HEK293T (cell line): Measurements from ENCODE around the gene SPTBN5.

Experiments used
- CTCF ChIA-PET: fragments of 350-600 bp; formaldehyde crosslinking; extraction: SDS; loops from one replicate; lab custom pipeline; 2021; ENCODE audit warnings: antibody characterized with exemption, inconsistent platforms; lab: Yijun Ruan, JAX
- POLR2A ChIA-PET: fragments of 350-600 bp; formaldehyde crosslinking; extraction: SDS; loops from one replicate; lab custom pipeline; 2020; ENCODE audit warnings: antibody characterized with exemption, inconsistent platforms; lab: Yijun Ruan, JAX
- DNase-seq: peaks from one replicate; pipeline ENCODE4 v3.0.0; 2012; ENCODE audit warnings: mixed read lengths; ENCODE audit errors: extremely low spot score
- ARNT ChIP-seq: fragments of 450-650 bp; IDR thresholded peaks from 2 replicates; pipeline ENCODE4 v1.6.1; 2017; ENCODE audit warnings: mild to moderate bottlenecking
- BHLHE40 ChIP-seq: fragments of 450-650 bp; IDR thresholded peaks from 2 replicates; pipeline ENCODE4 v1.6.1; 2016; ENCODE audit warnings: mild to moderate bottlenecking, moderate library complexity, borderline replicate concordance
- CTBP1 ChIP-seq: fragments of 450-650 bp; IDR thresholded peaks from 2 replicates; pipeline ENCODE4 v1.6.1; 2016; ENCODE audit warnings: borderline replicate concordance
- ELF4 ChIP-seq: fragments of 450-650 bp; IDR thresholded peaks from 2 replicates; pipeline ENCODE4 v1.6.1; 2017; ENCODE audit warnings: antibody characterized with exemption
- FOXA1 ChIP-seq: fragments of 450-650 bp; IDR thresholded peaks from 2 replicates; pipeline ENCODE4 v1.6.1; 2016; ENCODE audit warnings: mild to moderate bottlenecking
- FOXK2 ChIP-seq: fragments of 450-650 bp; IDR thresholded peaks from 2 replicates; pipeline ENCODE4 v1.6.1; 2016; ENCODE audit warnings: mild to moderate bottlenecking
- FOXM1 ChIP-seq: fragments of 450-650 bp; IDR thresholded peaks from 2 replicates; pipeline ENCODE4 v1.6.1; 2017; ENCODE audit warnings: mild to moderate bottlenecking, borderline replicate concordance
- HDGF ChIP-seq: fragments of 450-650 bp; IDR thresholded peaks from 2 replicates; pipeline ENCODE4 v1.6.1; 2017; ENCODE audit warnings: antibody characterized with exemption, borderline replicate concordance
- L3MBTL2 ChIP-seq: fragments of 450-650 bp; conservative IDR thresholded peaks from 2 replicates; pipeline ENCODE4 v1.6.1; 2016; ENCODE audit warnings: mild to moderate bottlenecking
- LEF1 ChIP-seq: fragments of 450-650 bp; IDR thresholded peaks from 2 replicates; pipeline ENCODE4 v1.6.1; 2017; ENCODE audit warnings: mild to moderate bottlenecking, borderline replicate concordance
- NFRKB ChIP-seq: fragments of 450-650 bp; IDR thresholded peaks from 2 replicates; pipeline ENCODE4 v1.6.1; 2016; ENCODE audit warnings: mild to moderate bottlenecking, moderate library complexity
- SP1 ChIP-seq: fragments of 450-650 bp; IDR thresholded peaks from 2 replicates; pipeline ENCODE4 v1.6.1; 2017
- SUZ12 ChIP-seq: fragments of 450-650 bp; IDR thresholded peaks from 2 replicates; pipeline ENCODE4 v1.6.1; 2016; ENCODE audit warnings: mild to moderate bottlenecking
- TARDBP ChIP-seq: fragments of 450-650 bp; IDR thresholded peaks from 2 replicates; pipeline ENCODE4 v1.6.1; 2016
- ZNF384 ChIP-seq: fragments of 450-650 bp; IDR thresholded peaks from 2 replicates; pipeline ENCODE4 v1.6.1; 2016
- TF ChIP-seq, protein P1 (sequence below): fragments of 450-650 bp; IDR thresholded peaks from 2 replicates; pipeline ENCODE4 v1.6.1; 2016

Gene SPTBN5

DNA sequence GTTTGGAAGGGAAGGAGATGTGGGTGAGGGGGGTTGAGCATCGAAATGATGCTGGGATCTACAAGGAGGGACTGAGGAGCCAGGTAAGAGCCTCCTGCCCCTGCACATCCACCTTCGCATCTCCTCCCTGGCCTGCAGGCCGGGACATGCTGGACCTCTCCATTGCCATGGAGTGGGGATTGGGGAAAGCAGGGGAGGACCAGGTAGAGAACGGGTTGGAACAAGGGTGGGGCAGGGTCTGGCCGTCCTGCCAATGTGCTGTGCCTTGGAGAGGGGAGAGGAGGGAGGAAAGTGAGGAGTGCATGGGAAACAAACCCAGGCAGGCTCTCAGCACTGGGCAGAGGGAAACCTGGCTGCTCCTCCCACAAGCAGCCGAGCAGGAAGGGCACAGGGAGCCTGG lies 44.6 kb downstream of the SPTBN5 start:
- ChIA-PET POLR2A (no interaction called here), CTCF (no interaction called here)

DNA sequence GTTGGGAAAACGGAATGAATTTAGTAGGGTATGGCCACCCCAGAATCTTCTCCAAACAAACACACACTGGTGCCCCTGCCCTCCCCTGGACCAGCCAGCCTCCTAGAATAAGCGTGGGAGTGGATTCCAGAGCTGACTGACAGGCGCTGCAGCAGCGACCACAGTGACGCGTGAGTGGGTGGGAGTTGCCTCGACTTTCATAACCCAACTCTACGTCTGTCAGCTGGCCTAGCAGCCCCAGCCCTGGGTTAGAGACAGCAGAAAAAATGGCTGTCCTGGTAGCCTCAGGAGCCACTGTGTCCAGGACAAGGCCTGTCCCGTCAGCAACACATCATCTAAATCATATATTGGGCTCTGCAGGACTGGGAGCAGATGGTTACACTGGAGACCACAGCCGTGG lies 45.2 kb downstream of the SPTBN5 start:
- TF ChIP-seq CTBP1 (no peak), BHLHE40 (no peak), L3MBTL2 (no peak), NFRKB (no peak), FOXM1 (no peak), TARDBP (no peak), SUZ12 (no peak), LEF1 (no peak), SP1 (no peak), FOXA1 (no peak), ARNT (no peak), ZNF384 (no peak), ELF4 (no peak), HDGF (no peak), FOXK2 (no peak)
- TF ChIP-seq, protein P1, sequence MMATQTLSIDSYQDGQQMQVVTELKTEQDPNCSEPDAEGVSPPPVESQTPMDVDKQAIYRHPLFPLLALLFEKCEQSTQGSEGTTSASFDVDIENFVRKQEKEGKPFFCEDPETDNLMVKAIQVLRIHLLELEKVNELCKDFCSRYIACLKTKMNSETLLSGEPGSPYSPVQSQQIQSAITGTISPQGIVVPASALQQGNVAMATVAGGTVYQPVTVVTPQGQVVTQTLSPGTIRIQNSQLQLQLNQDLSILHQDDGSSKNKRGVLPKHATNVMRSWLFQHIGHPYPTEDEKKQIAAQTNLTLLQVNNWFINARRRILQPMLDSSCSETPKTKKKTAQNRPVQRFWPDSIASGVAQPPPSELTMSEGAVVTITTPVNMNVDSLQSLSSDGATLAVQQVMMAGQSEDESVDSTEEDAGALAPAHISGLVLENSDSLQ, result no peak
- ChIA-PET CTCF (no interaction called here), POLR2A (no interaction called here)
- no peak for DNase-seq

More for the DNA sequence above, 44.6 kb downstream of the SPTBN5 start:
- TF ChIP-seq LEF1 (no peak), ELF4 (no peak), SUZ12 (no peak), ARNT (no peak), NFRKB (no peak)
- DNase-seq, result no peak

DNA sequence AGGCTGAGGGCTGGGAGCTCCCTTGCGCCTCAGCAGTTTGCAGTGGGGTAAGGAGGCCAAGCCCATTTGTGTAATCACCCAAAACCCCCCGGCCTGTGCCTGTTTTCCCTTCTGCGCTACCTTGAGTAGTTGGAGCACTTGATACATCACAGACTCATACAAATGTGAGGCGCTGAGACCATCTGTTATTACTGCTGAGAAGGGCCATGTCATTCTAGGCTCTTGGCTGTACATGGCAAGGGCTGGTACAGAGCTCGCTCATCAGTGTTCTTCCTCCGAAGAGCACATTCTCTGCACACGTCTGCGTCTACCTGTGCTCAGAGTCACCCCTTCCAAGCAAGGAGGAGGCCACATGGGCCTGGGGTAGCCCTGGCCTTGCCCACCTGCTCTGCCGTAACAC lies 45.9 kb downstream of the SPTBN5 start:
- CTCF ChIA-PET, result no interaction called here

DNA sequence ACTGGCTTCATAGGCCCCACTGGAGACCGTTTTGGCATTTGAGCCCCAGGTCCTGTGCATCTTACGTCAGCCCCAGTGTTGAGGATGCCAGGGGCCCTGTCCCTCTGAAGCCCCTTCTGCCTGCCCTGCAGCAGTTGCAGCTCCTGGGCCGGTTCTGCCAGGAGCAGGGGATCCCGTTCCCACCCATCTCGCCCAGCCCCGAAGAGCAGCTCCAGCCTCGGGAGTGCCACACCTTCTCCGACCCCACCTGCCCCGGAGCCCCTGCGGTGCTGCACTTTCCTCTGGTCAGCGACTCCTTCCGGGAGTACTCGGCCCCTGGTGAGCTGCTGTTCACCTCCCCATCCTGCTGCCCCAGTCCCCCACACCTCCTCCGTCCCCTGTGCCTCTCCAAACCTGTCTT lies 46.6 kb downstream of the SPTBN5 start:
- CTCF ChIA-PET, result no interaction called here
- DNase-seq, result no peak
- POLR2A ChIA-PET, result no interaction called here
- TF ChIP-seq TARDBP (no peak), FOXM1 (no peak), HDGF (no peak), FOXA1 (no peak), FOXK2 (no peak), NFRKB (no peak), ZNF384 (no peak), SP1 (no peak), SUZ12 (no peak), BHLHE40 (no peak), CTBP1 (no peak), ARNT (no peak), LEF1 (no peak), L3MBTL2 (no peak), ELF4 (no peak)
- TF ChIP-seq, protein P1, result no peak

More for the DNA sequence above, 45.9 kb downstream of the SPTBN5 start:
- TF ChIP-seq LEF1, result no peak
- TF ChIP-seq BHLHE40, result no peak
- no peak for TF ChIP-seq HDGF
- no peak for TF ChIP-seq ZNF384
- TF ChIP-seq ELF4, result no peak
- no peak for TF ChIP-seq CTBP1
- TF ChIP-seq, protein P1, result no peak
- TF ChIP-seq SP1, result no peak
- no peak for TF ChIP-seq TARDBP
- no peak for TF ChIP-seq ARNT
- no peak for TF ChIP-seq NFRKB
- TF ChIP-seq FOXA1, result no peak
- no peak for TF ChIP-seq FOXM1
- no peak for TF ChIP-seq FOXK2
- no peak for TF ChIP-seq L3MBTL2
- TF ChIP-seq SUZ12, result no peak
- DNase-seq, result no peak
- POLR2A ChIA-PET, result no interaction called here

DNA sequence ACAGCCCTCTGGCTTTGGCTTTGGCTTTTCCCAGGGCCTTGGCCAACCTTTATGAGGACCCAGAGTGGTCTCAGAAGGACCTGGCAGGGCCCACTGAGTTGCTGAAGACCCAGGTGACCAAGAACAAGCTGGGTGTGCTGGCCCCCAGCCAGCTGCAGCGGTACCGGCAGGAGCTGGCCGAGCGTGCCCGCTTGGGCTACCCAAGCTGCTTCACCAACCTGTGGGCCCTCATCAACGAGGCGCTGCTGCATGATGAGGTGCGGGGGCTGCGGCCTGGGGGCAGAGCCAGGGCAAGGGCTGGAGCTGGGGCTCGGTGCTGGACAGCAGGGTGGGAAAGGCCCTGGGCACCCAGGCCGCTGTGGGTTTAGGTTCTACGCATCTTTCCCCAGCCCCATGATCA lies 49.0 kb downstream of the SPTBN5 start:
- DNase-seq, result no peak
- CTCF ChIA-PET, result no interaction called here
- TF ChIP-seq L3MBTL2, result no peak
- no peak for TF ChIP-seq SUZ12
- TF ChIP-seq ELF4, result no peak
- TF ChIP-seq, protein P1, result no peak
- no peak for TF ChIP-seq BHLHE40
- no peak for TF ChIP-seq CTBP1
- TF ChIP-seq TARDBP, result no peak
- TF ChIP-seq SP1, result no peak
- no peak for TF ChIP-seq FOXK2
- no peak for TF ChIP-seq ZNF384
- no peak for TF ChIP-seq FOXM1
- TF ChIP-seq ARNT, result no peak
- TF ChIP-seq HDGF, result no peak
- POLR2A ChIA-PET, result no interaction called here

DNA sequence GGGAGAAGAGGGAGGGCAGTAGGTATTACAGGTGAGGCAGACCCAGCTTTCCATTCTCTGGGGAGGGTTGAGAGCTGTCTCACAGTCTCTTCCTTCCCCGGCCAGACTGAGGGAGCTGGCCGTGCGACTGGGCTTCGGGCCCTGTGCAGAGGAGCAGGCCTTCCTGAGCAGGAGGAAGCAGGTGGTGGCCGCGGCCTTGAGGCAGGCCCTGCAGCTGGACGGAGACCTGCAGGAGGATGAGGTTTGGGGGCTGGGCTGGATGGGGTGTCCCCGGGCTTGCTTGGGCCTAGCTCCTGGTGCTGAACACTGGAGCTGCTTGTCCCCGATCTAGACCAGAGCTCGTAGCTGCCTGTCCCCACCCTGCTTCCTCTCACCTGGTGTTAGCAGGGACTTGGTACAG lies 50.3 kb downstream of the SPTBN5 start:
- ChIA-PET POLR2A (no interaction called here), CTCF (no interaction called here)
- no peak for TF ChIP-seq ARNT
- no peak for TF ChIP-seq TARDBP
- no peak for TF ChIP-seq SP1
- TF ChIP-seq, protein P1, result no peak
- no peak for TF ChIP-seq BHLHE40
- no peak for TF ChIP-seq CTBP1
- no peak for TF ChIP-seq NFRKB
- no peak for TF ChIP-seq ELF4
- TF ChIP-seq FOXA1, result no peak
- TF ChIP-seq FOXK2, result no peak
- no peak for TF ChIP-seq ZNF384
- TF ChIP-seq LEF1, result no peak
- no peak for TF ChIP-seq FOXM1
- TF ChIP-seq SUZ12, result no peak
- no peak for TF ChIP-seq L3MBTL2
- no peak for TF ChIP-seq HDGF
- DNase-seq, result no peak
